H1 (cell line): Measurements from ENCODE around the gene ABCC10. TPM values are rescaled to one million over a fixed set of nuclear protein-coding genes. Genes with fewer than 3 reads are reported as not detected.

Experiments used
- CTCF ChIP-seq, 3 experiments: IDR thresholded peaks; 1 replicate in 2 of 3; 2 replicates in 1 of 3; pipeline versions ENCODE4 v1.5.1 to v1.6.1; 2011; ENCODE audit warnings: low read length in 3 of 3, mild to moderate bottlenecking in 3 of 3, inconsistent platforms in 2 of 3, low read depth in 1 of 3, moderate library complexity in 1 of 3; ENCODE audit not compliant: insufficient read depth in 1 of 3; ENCODE audit errors: control extremely low read depth in 1 of 3
- EGR1 ChIP-seq: IDR thresholded peaks from 2 replicates; pipeline ENCODE4 v1.6.1; 2011; ENCODE audit warnings: low read depth, low read length, borderline replicate concordance
- GTF2F1 ChIP-seq: IDR thresholded peaks from 2 replicates; pipeline ENCODE4 v1.6.1; 2012; ENCODE audit warnings: low read depth, low read length, improper control_type of control experiment, borderline replicate concordance
- HDAC2 ChIP-seq, 2 experiments: fragments of 300-600 bp in 1 of 2; sonication (generic) in 1 of 2; IDR thresholded peaks; 2 replicates each; pipeline ENCODE4 v1.6.1; 2011 to 2012; ENCODE audit warnings: low read depth in 2 of 2, low read length in 2 of 2, mild to moderate bottlenecking in 2 of 2, moderate library complexity in 2 of 2, borderline replicate concordance in 1 of 2, inconsistent platforms in 1 of 2
- KDM4A ChIP-seq: IDR thresholded peaks from one replicate; pipeline ENCODE4 v1.7.1; 2012; ENCODE audit warnings: low read depth, mild to moderate bottlenecking, moderate library complexity, low read length, inconsistent platforms; ENCODE audit not compliant: severe bottlenecking
- polyA plus RNA-seq, 7 experiments: library from polyadenylated mRNA; depleted of rRNA in 3 of 7; stranded (reverse) in 5 of 7; unstranded in 2 of 7; fragments of >200 nt in 5 of 7; fragments of 200-250 nt in 2 of 7; gene quantifications; 1 replicate in 5 of 7; 2 replicates in 1 of 7; 4 replicates in 1 of 7; pipeline versions ENCODE4 v1.2.1 to v1.2.3, GENCODE V29; 2011 to 2013; ENCODE audit warnings: missing spikeins in 2 of 7, mixed read lengths in 2 of 7
- total RNA-seq: library from RNA; stranded (reverse); fragmentation: NEBNext Ultra II Directional; extraction: Animal tissue kit (Norgen Biotek cat#: 25700); gene quantifications from 2 replicates; pipeline ENCODE4 v1.2.1, GENCODE V29; 2021

The ABCC10 gene
- total and polyA plus RNA-seq, 2 of the 8 experiments (the other 6 are each of a cell fraction or from before 2014, with no cell fraction given), result 15.5 to 24.6 TPM

- TF ChIP-seq CTCF (IDR thresholded peaks at IDR 0.05; ENCODE audit: control extremely low read depth in 1 of 3, insufficient read depth in 1 of 3, low read depth in 1 of 3, low read length in 3 of 3) (no peak), HDAC2 (IDR thresholded peaks at IDR 0.05; ENCODE audit: borderline replicate concordance in 1 of 2, low read depth in 2 of 2, low read length in 2 of 2) (no peak), GTF2F1 (no peak), EGR1 (no peak), KDM4A (no peak)
- TF ChIP-seq, all 59 proteins: peak for 0
Observed at GRCh38 chr6:43432009-43432945, 4.9 kb downstream of the ABCC10 start (continued).
